Mesothelial cell of epicardium (in vitro differentiated cells): ENCODE measurements around the gene PIP5K1C. TPM values are rescaled to one million over a fixed set of nuclear protein-coding genes. Genes with fewer than 3 reads are reported as not detected.
"Not testable (repeated sequence)": the region's sequence is repeated elsewhere in the genome, so short reads cannot be mapped to it uniquely, and the experiment has no call there.

ENCODE experiments used
- DNase-seq, 2 experiments: peaks; one replicate each; pipeline ENCODE4 v3.0.0; 2021; ENCODE audit warnings: low spot score in 2 of 2; ENCODE audit not compliant: unreplicated experiment in 2 of 2
- H3K27ac Mint-ChIP-seq: 2 replicates; pipeline ENCODE4 v1.8.0; 2021; ENCODE audit warnings: mixed read lengths
- H3K27me3 Mint-ChIP-seq: 2 replicates; pipeline ENCODE4 v1.8.0; 2021; ENCODE audit warnings: low read depth, mixed read lengths
- H3K36me3 Mint-ChIP-seq: 2 replicates; pipeline ENCODE4 v1.8.0; 2021; ENCODE audit warnings: mixed read lengths
- H3K4me1 Mint-ChIP-seq: 2 replicates; pipeline ENCODE4 v1.8.0; 2021; ENCODE audit warnings: mixed read lengths
- H3K4me3 Mint-ChIP-seq: 2 replicates; pipeline ENCODE4 v1.8.0; 2021; ENCODE audit warnings: mild to moderate bottlenecking, moderate library complexity, mixed read lengths
- H3K9me3 Mint-ChIP-seq: 2 replicates; pipeline ENCODE4 v1.8.0; 2021; ENCODE audit warnings: mixed read lengths
- CTCF ChIP-seq: fragments of 200-600 bp; sonication (generic); IDR thresholded peaks from one replicate; pipeline ENCODE4 v1.5.0; 2021; ENCODE audit warnings: antibody characterized with exemption; ENCODE audit not compliant: unreplicated experiment
- total RNA-seq: library from RNA; stranded (reverse); gene quantifications from 3 replicates; pipeline ENCODE4 v1.2.1, GENCODE V29; 2021

PIP5K1C gene
- total RNA-seq, 1 donor from 2014 or later = 45.7 TPM

- Mint-ChIP-seq H3K9me3 (no peaks in the 10 kb centered on the region), H3K4me3 (no peak overlapping the region), H3K4me1 (no peaks in the 10 kb centered on the region), H3K27ac (no peak overlapping the region), H3K36me3 (peaks cover 14% of the 10 kb centered on the region), H3K27me3 (no peaks in the 10 kb centered on the region)
- TF ChIP-seq CTCF = no peak
- DNase-seq = no peak
Measured at GRCh38 chr19:3652422-3652821, 47.8 kb downstream of the PIP5K1C start.

GRCh38 chr19:3651684-3652083 is 48.6 kb downstream of the PIP5K1C start:
- H3K4me1 Mint-ChIP-seq = no peaks in the 10 kb centered on the region
- H3K27me3 Mint-ChIP-seq = no peaks in the 10 kb centered on the region
- H3K36me3 Mint-ChIP-seq = peaks cover 8% of the 10 kb centered on the region
- H3K9me3 Mint-ChIP-seq = no peaks in the 10 kb centered on the region
- H3K4me3 Mint-ChIP-seq = no peak overlapping the region
- no peak overlapping the region for H3K27ac Mint-ChIP-seq
- TF ChIP-seq CTCF = no peak
- DNase-seq = no peak

- Mint-ChIP-seq H3K27me3 (no peaks in the 10 kb centered on the region), H3K27ac (no peak overlapping the region), H3K9me3 (no peaks in the 10 kb centered on the region), H3K36me3 (peaks cover 8% of the 10 kb centered on the region), H3K4me1 (no peaks in the 10 kb centered on the region), H3K4me3 (no peak overlapping the region)
- no peak for DNase-seq
- no peak for TF ChIP-seq CTCF
Measured at GRCh38 chr19:3649888-3650287, 50.4 kb downstream of the PIP5K1C start.

- DNase-seq = no peak
- Mint-ChIP-seq H3K4me1 (no peaks in the 10 kb centered on the region), H3K36me3 (peaks cover 8% of the 10 kb centered on the region), H3K27me3 (no peaks in the 10 kb centered on the region), H3K4me3 (no peak overlapping the region), H3K9me3 (no peaks in the 10 kb centered on the region), H3K27ac (no peak overlapping the region)
- TF ChIP-seq CTCF = no peak
Measured at GRCh38 chr19:3648037-3648905, 52.0 kb downstream of the PIP5K1C start.

GRCh38 chr19:3647102-3647501 is 53.2 kb downstream of the PIP5K1C start:
- not testable (repeated sequence) for H3K27me3 Mint-ChIP-seq, DNase-seq, H3K4me1 Mint-ChIP-seq, H3K4me3 Mint-ChIP-seq, H3K9me3 Mint-ChIP-seq, H3K27ac Mint-ChIP-seq
- peaks cover 11% of the 10 kb centered on the region for H3K36me3 Mint-ChIP-seq

- no peak for TF ChIP-seq CTCF
- no peak overlapping the region for H3K4me3 Mint-ChIP-seq
- H3K4me1 Mint-ChIP-seq = no peaks in the 10 kb centered on the region
- H3K9me3 Mint-ChIP-seq = no peaks in the 10 kb centered on the region
- no peaks in the 10 kb centered on the region for H3K27me3 Mint-ChIP-seq
- no peak overlapping the region for H3K27ac Mint-ChIP-seq
- no peak for DNase-seq
- H3K36me3 Mint-ChIP-seq = peaks cover 8% of the 10 kb centered on the region
Measured at GRCh38 chr19:3646336-3647092, 53.8 kb downstream of the PIP5K1C start.
